ENCODE measurements around the gene INPP5A.
"Not testable (repeated sequence)": the region's sequence is repeated elsewhere in the genome, so short reads cannot be mapped to it uniquely, and the experiment has no call there.

- not testable (repeated sequence) for TF ChIP-seq SUZ12 (IDR thresholded peaks at IDR 0.05; ENCODE audit: extremely low read depth, insufficient read depth, insufficient read length); YY1 (IDR thresholded peaks at IDR 0.05; ENCODE audit: insufficient read depth, insufficient read length)
These were observed 46.1 kb upstream of the INPP5A start for GRCh38 chr10:132491534-132491933.
